GM19193 (cell line): ENCODE results near the gene RNF225.

Source experiments
- POLR2A ChIP-seq: IDR thresholded peaks from 4 replicates; pipeline ENCODE4 v1.6.1; 2011; ENCODE audit not compliant: insufficient read depth, insufficient read length; ENCODE audit errors: extremely low read depth

RNF225 gene

DNA sequence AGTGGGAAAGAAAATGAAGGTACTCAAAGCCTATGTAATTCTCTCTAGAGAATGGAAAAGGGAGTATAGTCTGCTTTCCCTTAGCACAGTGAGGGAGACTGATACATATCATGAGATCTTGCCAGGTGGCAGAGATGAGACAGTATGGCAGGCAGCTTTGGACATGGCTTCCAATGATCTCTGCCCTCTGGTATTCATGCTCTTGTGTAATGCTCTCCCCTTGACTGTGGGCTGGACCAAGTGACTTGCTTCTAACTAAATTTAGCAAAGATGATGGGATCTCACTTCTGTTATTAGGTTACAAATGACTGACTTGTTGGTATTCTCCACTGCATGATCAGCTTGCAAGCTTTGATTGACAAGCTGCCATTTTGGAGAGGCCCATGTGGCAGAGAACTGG is 34.3 kb downstream of the RNF225 start:
- no peak for TF ChIP-seq POLR2A

DNA sequence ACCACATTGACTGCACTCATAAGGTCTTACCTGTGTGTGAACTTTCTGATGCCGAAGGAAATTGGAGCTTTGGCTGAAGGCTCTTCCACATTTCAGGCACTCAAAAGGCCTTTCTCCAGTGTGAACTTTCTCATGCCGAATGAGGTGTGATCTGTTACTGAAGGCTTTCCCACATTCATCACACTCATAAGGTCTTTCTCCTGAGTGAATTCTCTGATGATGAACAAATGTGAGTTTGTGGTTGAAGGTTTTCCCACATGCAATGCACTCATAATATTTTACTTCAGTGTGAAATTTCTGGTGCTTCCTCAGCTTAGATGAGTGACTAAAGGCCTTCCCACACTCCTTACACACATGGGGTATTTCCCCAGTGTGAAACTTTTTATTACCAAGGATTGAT is 38.8 kb downstream of the RNF225 start:
- no peak for TF ChIP-seq POLR2A

GRCh38 chr19:58439576-58440554 is 44.4 kb downstream of the RNF225 start, which contains the start of gene ZNF132:
Gene ZNF132, minus strand, starts transcription at chr19:58440153. Its CDS starts 332 bp downstream, at chr19:58439821.
- TF ChIP-seq POLR2A, result peak; percentile 72

- TF ChIP-seq POLR2A, result no peak
Observed at GRCh38 chr19:58440556-58440955, 45.1 kb downstream of the RNF225 start.
